ENCODE measurements around the gene TTC28. TPM values are rescaled to one million over a fixed set of nuclear protein-coding genes. Genes with fewer than 3 reads are reported as not detected.
"Not testable (repeated sequence)": the region's sequence is repeated elsewhere in the genome, so short reads cannot be mapped to it uniquely, and the experiment has no call there.

The TTC28 gene
- total RNA-seq, 4 donors from 2014 or later: 35.6 to 42.6 (median 36.9) TPM

- no peaks in the 10 kb centered on the region for H3K9me3 ChIP-seq
- H3K27me3 ChIP-seq: no peaks in the 10 kb centered on the region
- intact Hi-C loops (cut with DNase I): no loop called here
- H3K27ac ChIP-seq (replicated peaks in 1 of 4): no peak overlapping the region
- DNase-seq (ENCODE audit: extremely low spot score): no peak
- H3K4me3 ChIP-seq: no peak overlapping the region
- TF ChIP-seq CTCF (IDR thresholded peaks at IDR 0.05) (no peak), POLR2A (IDR thresholded peaks at IDR 0.05; ENCODE audit: low read depth) (no peak), POLR2AphosphoS5 (IDR thresholded peaks at IDR 0.05) (no peak), EP300 (IDR thresholded peaks at IDR 0.05) (no peak)
- no peaks in the 10 kb centered on the region for H3K36me3 ChIP-seq
- 100% methylated on average over 1 of the region's 1 CpG for WGBS
- peaks cover 0 to 22% (median 10%) of the 10 kb centered on the region in 4 donors for H3K4me1 ChIP-seq
Measured at GRCh38 chr22:28205926-28206325, 473.7 kb downstream of the TTC28 start.

- intact Hi-C loops (cut with DNase I): no loop called here
Measured at GRCh38 chr22:28204382-28204781, 475.3 kb downstream of the TTC28 start.

GRCh38 chr22:28203286-28203685 lies 476.4 kb downstream of the TTC28 start:
- Histone ChIP-seq H3K9me3 (no peaks in the 10 kb centered on the region), H3K4me1 (peaks cover 0 to 22% (median 10%) of the 10 kb centered on the region in 4 donors), H3K27ac (replicated peaks in 1 of 4) (no peak overlapping the region), H3K36me3 (no peaks in the 10 kb centered on the region), H3K27me3 (no peaks in the 10 kb centered on the region), H3K4me3 (no peak overlapping the region)
- WGBS: 81% methylated on average over 1 of the region's 1 CpG
- no peak for TF ChIP-seq POLR2AphosphoS5 (IDR thresholded peaks at IDR 0.05)
- TF ChIP-seq CTCF (IDR thresholded peaks at IDR 0.05): no peak
- no peak for TF ChIP-seq EP300 (IDR thresholded peaks at IDR 0.05)
- TF ChIP-seq POLR2A (IDR thresholded peaks at IDR 0.05; ENCODE audit: low read depth): no peak
- intact Hi-C loops (cut with DNase I): no loop called here
- DNase-seq (ENCODE audit: extremely low spot score): no peak

More at GRCh38 chr22:28204382-28204781, 475.3 kb downstream of the TTC28 start:
- no peak overlapping the region for H3K27ac ChIP-seq (replicated peaks in 1 of 4)
- TF ChIP-seq CTCF (IDR thresholded peaks at IDR 0.05): no peak
- no peak for TF ChIP-seq POLR2AphosphoS5 (IDR thresholded peaks at IDR 0.05)
- no peak for TF ChIP-seq POLR2A (IDR thresholded peaks at IDR 0.05; ENCODE audit: low read depth)
- no peak for TF ChIP-seq EP300 (IDR thresholded peaks at IDR 0.05)
- DNase-seq (ENCODE audit: extremely low spot score): no peak
- whole genome bisulfite sequencing: 69% methylated on average over 1 of the region's 1 CpG
- no peak overlapping the region for H3K4me3 ChIP-seq
- no peaks in the 10 kb centered on the region for H3K27me3 ChIP-seq
- H3K36me3 ChIP-seq: no peaks in the 10 kb centered on the region
- H3K4me1 ChIP-seq: peaks cover 0 to 22% (median 10%) of the 10 kb centered on the region in 4 donors
- H3K9me3 ChIP-seq: no peaks in the 10 kb centered on the region

- Histone ChIP-seq H3K4me1 (peaks cover 0 to 4% (median 2%) of the 10 kb centered on the region in 4 donors), H3K27me3 (no peaks in the 10 kb centered on the region), H3K4me3 (no peak overlapping the region), H3K36me3 (no peaks in the 10 kb centered on the region), H3K9me3 (no peaks in the 10 kb centered on the region), H3K27ac (replicated peaks in 1 of 4) (no peak overlapping the region)
- WGBS: 97% methylated on average over 2 of the region's 2 CpGs
- intact Hi-C loops (cut with DNase I): no loop called here
- TF ChIP-seq POLR2A (IDR thresholded peaks at IDR 0.05; ENCODE audit: low read depth): no peak
- TF ChIP-seq POLR2AphosphoS5 (IDR thresholded peaks at IDR 0.05): no peak
- TF ChIP-seq EP300 (IDR thresholded peaks at IDR 0.05): no peak
- no peak for TF ChIP-seq CTCF (IDR thresholded peaks at IDR 0.05)
- no peak for DNase-seq (ENCODE audit: extremely low spot score)
Measured at GRCh38 chr22:28198692-28199091, 480.9 kb downstream of the TTC28 start.

GRCh38 chr22:28191571-28191970 lies 488.1 kb downstream of the TTC28 start:
- H3K27me3 ChIP-seq; intact Hi-C loops (cut with DNase I); H3K4me3 ChIP-seq; H3K36me3 ChIP-seq; H3K4me1 ChIP-seq; H3K27ac ChIP-seq (replicated peaks in 1 of 4); DNase-seq (ENCODE audit: extremely low spot score); H3K9me3 ChIP-seq: not testable (repeated sequence)
- WGBS: 88% methylated on average over 7 of the region's 8 CpGs

All from esophagus muscularis mucosa (tissue), 4 donors.